GM12878 (cell line): ENCODE results near the gene SCTR.

Source experiments
- BACH1 ChIP-seq: fragments of 450-650 bp; IDR thresholded peaks from 2 replicates; pipeline ENCODE4 v1.6.1; 2017; ENCODE audit warnings: mild to moderate bottlenecking, borderline replicate concordance
- CREM ChIP-seq: IDR thresholded peaks from 2 replicates; pipeline ENCODE4 v1.6.1; 2014; ENCODE audit warnings: antibody characterized with exemption, low read depth

DNA sequence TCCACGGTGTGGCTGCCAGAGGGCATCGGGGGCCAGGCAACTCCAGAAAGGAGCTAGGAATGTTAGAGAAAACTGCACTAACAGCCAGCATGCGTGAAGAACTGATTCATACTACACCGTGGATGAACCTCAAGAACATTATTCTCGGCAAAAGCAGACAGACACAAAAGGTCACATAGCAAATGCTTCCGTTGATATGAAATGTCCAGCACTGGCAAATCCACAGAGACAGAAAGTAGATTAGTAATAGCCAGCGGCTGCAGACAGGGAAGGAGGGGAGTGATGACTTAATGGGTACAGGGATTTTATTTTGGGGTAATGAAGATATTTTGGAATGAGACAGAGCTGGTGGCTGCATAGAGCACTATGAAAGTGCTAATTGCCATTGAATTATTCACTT is 37.4 kb downstream of the SCTR start:
- TF ChIP-seq BACH1 (no peak), CREM (no peak)
